ENCODE measurements around the gene TINAGL1. TPM values are rescaled to one million over a fixed set of nuclear protein-coding genes. Genes with fewer than 3 reads are reported as not detected.
A peak's percentile ranks its signal among the peaks of the same experiment; 100 is the strongest.

Gene TINAGL1
- total and polyA plus RNA-seq, 4 donors: 158 to 506 (median 321) TPM

GRCh38 chr1:31607360-31607759, 31.0 kb downstream of the TINAGL1 start:
- DNase-seq: no peak

GRCh38 chr1:31609514-31610118, 33.3 kb downstream of the TINAGL1 start:
- intact Hi-C loops (cut with DNase I): no loop called here
- Histone ChIP-seq H3K27me3 (ENCODE audit: control insufficient read depth in 1 of 2, insufficient read depth in 2 of 2, low read length in 1 of 2) (no peaks in the 10 kb centered on the region), H3K27ac (ENCODE audit: low read depth in 1 of 2, low read length in 2 of 2) (no peak overlapping the region), H3K4me1 (ENCODE audit: control insufficient read depth in 1 of 2, insufficient read depth in 2 of 2, low read length in 2 of 2) (no peaks in the 10 kb centered on the region), H3K9me3 (ENCODE audit: control insufficient read depth, low read length) (no peaks in the 10 kb centered on the region), H3K4me3 (ENCODE audit: low read length in 2 of 2) (no peak overlapping the region), H3K36me3 (ENCODE audit: control insufficient read depth in 1 of 2, insufficient read depth in 2 of 2, low read length in 1 of 2) (no peaks in the 10 kb centered on the region)
- WGBS, 2 donors: 39 to 52% methylated on average over 1 of the region's 1 CpG
- DNase-seq (no peak), ATAC-seq (ENCODE audit: low FRiP score) (no peak)

More at GRCh38 chr1:31607360-31607759, 31.0 kb downstream of the TINAGL1 start:
- ATAC-seq (ENCODE audit: low FRiP score): no peak
- 93 to 94% methylated on average over 5 of the region's 5 CpGs for WGBS, 2 donors
- Histone ChIP-seq H3K36me3 (ENCODE audit: control insufficient read depth in 1 of 2, insufficient read depth in 2 of 2, low read length in 1 of 2) (no peaks in the 10 kb centered on the region), H3K9me3 (ENCODE audit: control insufficient read depth, low read length) (no peaks in the 10 kb centered on the region), H3K4me1 (ENCODE audit: control insufficient read depth in 1 of 2, insufficient read depth in 2 of 2, low read length in 2 of 2) (no peaks in the 10 kb centered on the region), H3K27ac (ENCODE audit: low read depth in 1 of 2, low read length in 2 of 2) (no peak overlapping the region), H3K27me3 (ENCODE audit: control insufficient read depth in 1 of 2, insufficient read depth in 2 of 2, low read length in 1 of 2) (no peaks in the 10 kb centered on the region), H3K4me3 (ENCODE audit: low read length in 2 of 2) (no peak overlapping the region)
- intact Hi-C loops (cut with DNase I): no loop called here

DNA sequence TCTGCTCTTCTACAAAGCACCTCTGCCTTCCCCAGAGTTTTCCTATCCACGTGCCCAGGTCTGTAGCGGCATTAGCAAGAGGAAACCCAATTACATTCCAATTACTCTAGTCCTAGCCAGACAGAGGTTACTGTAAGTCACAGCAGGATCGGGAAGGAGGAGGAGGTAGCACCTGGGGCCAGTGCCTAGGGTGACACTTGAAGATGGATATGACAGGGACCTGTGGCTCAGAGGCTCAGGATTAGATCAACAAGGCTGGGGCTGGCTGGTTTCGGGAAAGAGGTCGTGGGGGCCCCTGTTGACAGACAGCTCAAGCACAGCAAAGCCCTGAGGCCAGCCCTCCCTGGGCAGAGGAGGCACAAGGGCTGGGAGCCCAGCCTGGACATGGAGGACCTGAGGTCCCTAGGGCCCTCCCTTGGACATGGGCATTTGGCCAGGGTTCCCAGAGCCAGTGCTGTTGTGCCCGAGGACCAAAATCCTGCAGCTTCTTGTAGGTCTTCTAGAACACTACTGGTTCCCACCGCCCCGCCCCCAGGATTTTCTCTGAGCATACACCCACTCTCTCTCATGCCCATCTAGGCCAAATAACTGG, 38.2 kb downstream of the TINAGL1 start:
- intact Hi-C loops (cut with DNase I): no loop called here
- peak; percentile 55 for ATAC-seq (ENCODE audit: low FRiP score)

GRCh38 chr1:31615414-31615813, 39.1 kb downstream of the TINAGL1 start:
- no peaks in the 10 kb centered on the region for H3K27me3 ChIP-seq (ENCODE audit: control insufficient read depth in 1 of 2, insufficient read depth in 2 of 2, low read length in 1 of 2)
- H3K36me3 ChIP-seq (ENCODE audit: control insufficient read depth in 1 of 2, insufficient read depth in 2 of 2, low read length in 1 of 2): no peaks in the 10 kb centered on the region
- intact Hi-C loops (cut with DNase I): no loop called here
- WGBS, 2 donors: 90 to 94% methylated on average over 6 of the region's 6 CpGs
- no peaks in the 10 kb centered on the region for H3K9me3 ChIP-seq (ENCODE audit: control insufficient read depth, low read length)
- DNase-seq (no peak), ATAC-seq (ENCODE audit: low FRiP score) (no peak)
- no peaks in the 10 kb centered on the region for H3K4me1 ChIP-seq (ENCODE audit: control insufficient read depth in 1 of 2, insufficient read depth in 2 of 2, low read length in 2 of 2)
- H3K4me3 ChIP-seq (ENCODE audit: low read length in 2 of 2): no peak overlapping the region
- H3K27ac ChIP-seq (ENCODE audit: low read depth in 1 of 2, low read length in 2 of 2): no peak overlapping the region

More for the DNA sequence above, 38.2 kb downstream of the TINAGL1 start:
- no peaks in the 10 kb centered on the region for H3K27me3 ChIP-seq (ENCODE audit: control insufficient read depth in 1 of 2, insufficient read depth in 2 of 2, low read length in 1 of 2)
- no peak overlapping the region for H3K4me3 ChIP-seq (ENCODE audit: low read length in 2 of 2)
- no peaks in the 10 kb centered on the region for H3K4me1 ChIP-seq (ENCODE audit: control insufficient read depth in 1 of 2, insufficient read depth in 2 of 2, low read length in 2 of 2)
- no peaks in the 10 kb centered on the region for H3K36me3 ChIP-seq (ENCODE audit: control insufficient read depth in 1 of 2, insufficient read depth in 2 of 2, low read length in 1 of 2)
- H3K27ac ChIP-seq (ENCODE audit: low read depth in 1 of 2, low read length in 2 of 2): no peak overlapping the region
- 18 to 32% methylated on average over 8 of the region's 8 CpGs for WGBS, 2 donors
- no peak for DNase-seq
- no peaks in the 10 kb centered on the region for H3K9me3 ChIP-seq (ENCODE audit: control insufficient read depth, low read length)

GRCh38 chr1:31615939-31616338, 39.6 kb downstream of the TINAGL1 start:
- Histone ChIP-seq H3K9me3 (ENCODE audit: control insufficient read depth, low read length) (no peaks in the 10 kb centered on the region), H3K4me3 (ENCODE audit: low read length in 2 of 2) (no peak overlapping the region), H3K4me1 (ENCODE audit: control insufficient read depth in 1 of 2, insufficient read depth in 2 of 2, low read length in 2 of 2) (no peaks in the 10 kb centered on the region), H3K36me3 (ENCODE audit: control insufficient read depth in 1 of 2, insufficient read depth in 2 of 2, low read length in 1 of 2) (no peaks in the 10 kb centered on the region), H3K27ac (ENCODE audit: low read depth in 1 of 2, low read length in 2 of 2) (no peak overlapping the region), H3K27me3 (ENCODE audit: control insufficient read depth in 1 of 2, insufficient read depth in 2 of 2, low read length in 1 of 2) (no peaks in the 10 kb centered on the region)
- intact Hi-C loops (cut with DNase I): loop anchor here in 1 of 2 donors (2.0 kb wide), 1 partner anchor 49 kb away; no protein-coding TSS in a partner anchor
- no peak for ATAC-seq (ENCODE audit: low FRiP score)
- 64 to 73% methylated on average over 2 of the region's 2 CpGs for WGBS, 2 donors
- no peak for DNase-seq

DNA sequence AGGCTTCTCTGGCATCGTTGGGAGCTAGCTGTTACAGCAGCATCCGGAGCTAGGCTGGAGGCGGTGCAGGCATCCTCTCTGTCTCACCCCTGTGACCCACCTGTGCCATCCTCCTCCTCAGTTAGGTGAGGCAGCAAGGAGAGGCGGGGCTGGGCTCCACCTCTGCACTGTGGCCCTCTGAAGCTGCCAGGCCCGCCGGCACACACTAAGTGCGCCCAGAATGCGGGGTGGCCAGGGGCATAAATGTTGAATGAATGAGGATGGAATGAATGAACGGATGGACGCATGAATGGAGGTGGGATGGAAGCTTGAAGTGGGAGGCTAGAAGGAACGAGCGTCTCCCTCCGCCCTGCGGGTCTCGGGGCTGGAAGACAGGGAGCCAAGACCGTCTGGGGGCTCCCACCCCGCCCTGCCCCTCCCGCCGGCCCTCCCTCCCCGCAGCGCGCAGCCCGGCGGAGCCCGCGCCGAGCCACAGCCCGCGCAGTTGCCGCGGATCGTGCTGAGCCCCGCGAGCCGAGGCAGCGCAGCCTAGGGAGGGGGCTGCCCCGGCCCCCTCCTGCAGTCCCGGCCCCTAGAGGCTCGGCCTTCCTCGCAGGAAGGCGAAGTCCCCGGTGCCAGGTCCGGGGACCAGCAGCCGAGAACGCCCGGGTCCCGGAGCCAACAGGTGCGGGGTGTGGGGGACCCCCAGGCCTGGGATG, 41.1 kb downstream of the TINAGL1 start, which contains the start of gene HCRTR1:
Gene HCRTR1 (plus strand): TSS at position 472 of the 698 bp plus-strand sequence. CDS start 1,504 bp downstream, outside the sequence.
- no peak for ATAC-seq (ENCODE audit: low FRiP score)
- WGBS, 2 donors: 12 to 17% methylated on average over 23 to 48 of the region's 48 CpGs
- H3K36me3 ChIP-seq (ENCODE audit: control insufficient read depth in 1 of 2, insufficient read depth in 2 of 2, low read length in 1 of 2): no peaks in the 10 kb centered on the region
- H3K4me3 ChIP-seq (ENCODE audit: low read length in 2 of 2): peak within 1 kb of the TSS; percentile 34 to 50
- DNase-seq: no peak
- intact Hi-C loops (cut with DNase I): loop anchor here in 1 of 2 donors (2.0 kb wide), 1 partner anchor 51 kb away; no protein-coding TSS in a partner anchor
- H3K4me1 ChIP-seq (ENCODE audit: control insufficient read depth in 1 of 2, insufficient read depth in 2 of 2, low read length in 2 of 2): no peaks in the 10 kb centered on the region
- H3K27me3 ChIP-seq (ENCODE audit: control insufficient read depth in 1 of 2, insufficient read depth in 2 of 2, low read length in 1 of 2): no peaks in the 10 kb centered on the region
- no peak within 1 kb of the TSS for H3K27ac ChIP-seq (ENCODE audit: low read depth in 1 of 2, low read length in 2 of 2)
- no peaks in the 10 kb centered on the region for H3K9me3 ChIP-seq (ENCODE audit: control insufficient read depth, low read length)

DNA sequence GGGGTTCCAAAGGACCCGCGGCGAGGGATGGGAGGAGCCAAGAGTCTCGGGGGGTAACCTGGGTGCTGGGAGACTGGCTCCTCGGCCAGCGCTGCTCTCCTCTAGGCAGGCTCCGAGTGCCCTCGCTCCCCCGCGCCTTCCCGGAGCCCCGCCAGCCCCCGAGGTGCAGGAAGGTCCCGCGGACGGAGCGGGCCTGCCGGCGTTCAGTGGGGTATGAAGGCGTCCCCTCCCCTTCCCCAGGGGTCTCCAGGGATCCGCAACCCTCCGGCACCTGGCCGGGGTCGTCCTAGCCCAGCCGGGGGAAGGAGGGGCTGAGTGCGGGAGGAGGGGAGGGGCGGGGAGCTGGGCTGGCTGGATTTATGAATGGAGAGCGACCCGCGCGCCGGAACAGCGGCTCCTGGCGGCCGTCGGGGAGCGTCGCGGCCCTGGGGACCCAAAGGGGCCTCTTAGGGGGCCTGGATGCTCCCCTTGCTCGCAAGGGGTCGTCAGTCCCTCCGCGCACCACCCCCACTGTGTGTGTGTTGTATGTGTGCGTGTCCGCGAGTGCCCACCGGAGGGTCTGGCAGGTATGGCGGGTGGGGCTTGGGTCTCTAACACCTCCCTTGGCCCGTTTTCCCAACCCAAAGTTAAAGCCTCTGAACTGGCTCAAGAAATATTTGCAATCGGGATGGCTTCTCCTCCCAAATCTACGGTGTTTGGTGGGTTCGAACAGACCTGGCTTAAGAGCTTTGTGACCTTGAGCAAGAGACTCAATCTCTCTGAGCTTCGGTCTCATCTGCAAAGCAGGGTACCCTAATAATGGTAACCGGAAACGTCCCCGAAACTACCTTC, 41.8 kb downstream of the TINAGL1 start:
- Histone ChIP-seq H3K4me1 (ENCODE audit: control insufficient read depth in 1 of 2, insufficient read depth in 2 of 2, low read length in 2 of 2) (no peaks in the 10 kb centered on the region), H3K36me3 (ENCODE audit: control insufficient read depth in 1 of 2, insufficient read depth in 2 of 2, low read length in 1 of 2) (no peaks in the 10 kb centered on the region), H3K27ac (ENCODE audit: low read depth in 1 of 2, low read length in 2 of 2) (no peak overlapping the region), H3K27me3 (ENCODE audit: control insufficient read depth in 1 of 2, insufficient read depth in 2 of 2, low read length in 1 of 2) (no peaks in the 10 kb centered on the region), H3K4me3 (ENCODE audit: low read length in 2 of 2) (peak overlapping the region; percentile 34 to 50), H3K9me3 (ENCODE audit: control insufficient read depth, low read length) (no peaks in the 10 kb centered on the region)
- DNase-seq: peak in 1 of 2 donors; percentile 87
- ATAC-seq (ENCODE audit: low FRiP score): peak; percentile 58
- intact Hi-C loops (cut with DNase I): loop anchor here in 1 of 2 donors (2.0 kb wide), 1 partner anchor 51 kb away; no protein-coding TSS in a partner anchor
- WGBS, 2 donors: 14 to 17% methylated on average over 44 to 56 of the region's 56 CpGs
